GM18909 (cell line): Measurements from ENCODE around the gene DOK1.

Source experiments
- ATAC-seq: cut with Tn5 transposase; IDR thresholded peaks from one replicate; pipeline ENCODE4 v1.9.1; 2021; ENCODE audit warnings: mild to moderate bottlenecking; ENCODE audit not compliant: unreplicated experiment, poor library complexity

DOK1 gene

GRCh38 chr2:74553892-74554819 is at the start of gene DOK1, which contains the start of gene LOXL3:
Gene DOK1 (plus strand): TSS chr2:74554720. CDS start chr2:74554755, 35 bp downstream.
Gene LOXL3 (minus strand): TSS chr2:74553942. CDS start chr2:74552634, 1,308 bp downstream.
- peak; percentile 51 for ATAC-seq

- ATAC-seq: no peak
Observed at GRCh38 chr2:74505448-74506246, 48.9 kb upstream of the DOK1 start.

- peak; percentile 90 for ATAC-seq
Observed at GRCh38 chr2:74507145-74507925, 47.2 kb upstream of the DOK1 start, which contains the start of gene PCGF1. Gene PCGF1 (minus strand): TSS chr2:74507695. CDS start chr2:74507668, 27 bp downstream.

- peak; percentile 13 for ATAC-seq
Observed at GRCh38 chr2:74507926-74508520, 46.5 kb upstream of the DOK1 start.

- no peak for ATAC-seq
Observed at GRCh38 chr2:74510272-74510671, 44.2 kb upstream of the DOK1 start.

GRCh38 chr2:74511104-74511989 is 43.2 kb upstream of the DOK1 start:
- ATAC-seq: no peak

- ATAC-seq: no peak
Observed at GRCh38 chr2:74512744-74513604, 41.5 kb upstream of the DOK1 start.

- ATAC-seq: no peak
Observed at GRCh38 chr2:74513605-74514367, 40.7 kb upstream of the DOK1 start.

- ATAC-seq: no peak
Observed at GRCh38 chr2:74514368-74515270, 39.9 kb upstream of the DOK1 start, which contains the start of gene TLX2. Gene TLX2 (plus strand): TSS chr2:74514450. CDS start chr2:74514807, 357 bp downstream.

- peak; percentile 10 for ATAC-seq
Observed at GRCh38 chr2:74515271-74515980, 39.1 kb upstream of the DOK1 start.

- peak; percentile 78 for ATAC-seq
Observed at GRCh38 chr2:74515981-74516633, 38.4 kb upstream of the DOK1 start.

- no peak for ATAC-seq
Observed at GRCh38 chr2:74516650-74517049, 37.9 kb upstream of the DOK1 start.

- ATAC-seq: no peak
Observed at GRCh38 chr2:74522516-74522915, 32.0 kb upstream of the DOK1 start.

- ATAC-seq: no peak
Observed at GRCh38 chr2:74524005-74524404, 30.5 kb upstream of the DOK1 start.
